ENCODE measurements around the gene RRP1B.
"Not testable (repeated sequence)": the region's sequence is repeated elsewhere in the genome, so short reads cannot be mapped to it uniquely, and the experiment has no call there.

The RRP1B gene

GRCh38 chr21:43708745-43709381 lies 49.5 kb downstream of the RRP1B start:
- no peak for TF ChIP-seq ZNF70 (CRISPR knock-in tag; IDR thresholded peaks at IDR 0.05)
- TF ChIP-seq ZNF565 (CRISPR knock-in tag; conservative IDR thresholded peaks at IDR 0.05; ENCODE audit: low read depth): no peak
- no peak for TF ChIP-seq ESRRG (CRISPR knock-in tag; IDR thresholded peaks at IDR 0.05)
- no peak for TF ChIP-seq ZFP3 (CRISPR knock-in tag; IDR thresholded peaks at IDR 0.05)
- no peak for TF ChIP-seq CSRNP3 (CRISPR knock-in tag; IDR thresholded peaks at IDR 0.05)
- no peak for TF ChIP-seq TOX (CRISPR knock-in tag; IDR thresholded peaks at IDR 0.05; ENCODE audit: borderline replicate concordance)
- no peak for TF ChIP-seq BACH2 (CRISPR knock-in tag; IDR thresholded peaks at IDR 0.05; ENCODE audit: borderline replicate concordance)
- no peak for TF ChIP-seq ZFP30 (CRISPR knock-in tag; IDR thresholded peaks at IDR 0.05)
- no peak for TF ChIP-seq RARB (CRISPR knock-in tag; IDR thresholded peaks at IDR 0.05)
- no peak for TF ChIP-seq TCF4 (CRISPR knock-in tag; IDR thresholded peaks at IDR 0.05; ENCODE audit: borderline replicate concordance)
- no peak for TF ChIP-seq CREB5 (CRISPR knock-in tag; IDR thresholded peaks at IDR 0.05; ENCODE audit: low read depth)
- no peak for TF ChIP-seq GLIS3 (CRISPR knock-in tag; IDR thresholded peaks at IDR 0.05)
- no peak for TF ChIP-seq OSR1 (CRISPR knock-in tag; IDR thresholded peaks at IDR 0.05)
- no peak for ATAC-seq

- TF ChIP-seq ZFP30 (CRISPR knock-in tag; IDR thresholded peaks at IDR 0.05) (no peak), ZNF8 (CRISPR knock-in tag; IDR thresholded peaks at IDR 0.05) (no peak)
- ATAC-seq: peak; percentile 72
These were observed 53.0 kb downstream of the RRP1B start for GRCh38 chr21:43712268-43712942.

- ATAC-seq: not testable (repeated sequence)
These were observed 53.8 kb downstream of the RRP1B start for GRCh38 chr21:43713123-43713522.

- no peak for ATAC-seq
- TF ChIP-seq ZFP30 (CRISPR knock-in tag; IDR thresholded peaks at IDR 0.05) (no peak), PATZ1 (CRISPR knock-in tag; IDR thresholded peaks at IDR 0.05; ENCODE audit: borderline replicate concordance) (no peak), RARB (CRISPR knock-in tag; IDR thresholded peaks at IDR 0.05) (no peak), ISL1 (CRISPR knock-in tag; IDR thresholded peaks at IDR 0.05) (no peak), ARNTL (CRISPR knock-in tag; IDR thresholded peaks at IDR 0.05; ENCODE audit: borderline replicate concordance, low read depth) (no peak), TSHZ2 (CRISPR knock-in tag; IDR thresholded peaks at IDR 0.05) (no peak), ZC3H10 (CRISPR knock-in tag; IDR thresholded peaks at IDR 0.05) (no peak), CSDC2 (CRISPR knock-in tag; IDR thresholded peaks at IDR 0.05) (no peak), BACH2 (CRISPR knock-in tag; IDR thresholded peaks at IDR 0.05; ENCODE audit: borderline replicate concordance) (no peak), ZNF565 (CRISPR knock-in tag; conservative IDR thresholded peaks at IDR 0.05; ENCODE audit: low read depth) (no peak), ZNF8 (CRISPR knock-in tag; IDR thresholded peaks at IDR 0.05) (no peak)
These were observed 57.2 kb downstream of the RRP1B start for GRCh38 chr21:43716376-43717165.

Data from SK-N-SH treated with all-trans-retinoic acid at 6 μM for 48 hours (cell line).